Measurements from ENCODE around the gene NUP50.
"Not testable (repeated sequence)": the region's sequence is repeated elsewhere in the genome, so short reads cannot be mapped to it uniquely, and the experiment has no call there.

NUP50 gene

GRCh38 chr22:45163099-45163450 is 650 bp upstream of the NUP50 start:
- no peak for DNase-seq

GRCh38 chr22:45164270-45165088 is 754 bp downstream of the NUP50 start:
- peak in 1 of 2 donors; percentile 30 for DNase-seq

- no peak for DNase-seq
Measured at GRCh38 chr22:45166932-45167331, 3.2 kb downstream of the NUP50 start.

- peak in 1 of 2 donors; percentile 21 for DNase-seq
Measured at GRCh38 chr22:45169591-45170466, 6.1 kb downstream of the NUP50 start.

- DNase-seq: no peak
Measured at GRCh38 chr22:45171830-45172229, 8.1 kb downstream of the NUP50 start.

GRCh38 chr22:45172881-45173585 is 9.3 kb downstream of the NUP50 start:
- peak; percentile 46 to 74 for DNase-seq

- peak; percentile 40 to 54 for DNase-seq
Measured at GRCh38 chr22:45179276-45180049, 15.7 kb downstream of the NUP50 start.

- DNase-seq: no peak
Measured at GRCh38 chr22:45180146-45180679, 16.5 kb downstream of the NUP50 start.

- DNase-seq: no peak
Measured at GRCh38 chr22:45181240-45181639, 17.5 kb downstream of the NUP50 start.

GRCh38 chr22:45181766-45182165 is 18.0 kb downstream of the NUP50 start:
- no peak for DNase-seq

GRCh38 chr22:45183974-45184373 is 20.2 kb downstream of the NUP50 start:
- no peak for DNase-seq

- no peak for DNase-seq
Measured at GRCh38 chr22:45185718-45186514, 22.2 kb downstream of the NUP50 start.

GRCh38 chr22:45187891-45188290 is 24.2 kb downstream of the NUP50 start:
- DNase-seq: no peak

- no peak for DNase-seq
Measured at GRCh38 chr22:45188779-45189178, 25.1 kb downstream of the NUP50 start.

GRCh38 chr22:45190202-45190872 is 26.6 kb downstream of the NUP50 start:
- DNase-seq: no peak

GRCh38 chr22:45191746-45192145 is 28.0 kb downstream of the NUP50 start:
- not testable (repeated sequence) for DNase-seq

- no peak for DNase-seq
Measured at GRCh38 chr22:45192701-45193187, 29.0 kb downstream of the NUP50 start.

- no peak for DNase-seq
Measured at GRCh38 chr22:45194686-45195085, 31.0 kb downstream of the NUP50 start.

GRCh38 chr22:45195616-45196015 is 31.9 kb downstream of the NUP50 start:
- no peak for DNase-seq

GRCh38 chr22:45196308-45196707 is 32.6 kb downstream of the NUP50 start:
- DNase-seq: no peak
